ENCODE results near the gene LAMTOR4.

Gene LAMTOR4

DNA sequence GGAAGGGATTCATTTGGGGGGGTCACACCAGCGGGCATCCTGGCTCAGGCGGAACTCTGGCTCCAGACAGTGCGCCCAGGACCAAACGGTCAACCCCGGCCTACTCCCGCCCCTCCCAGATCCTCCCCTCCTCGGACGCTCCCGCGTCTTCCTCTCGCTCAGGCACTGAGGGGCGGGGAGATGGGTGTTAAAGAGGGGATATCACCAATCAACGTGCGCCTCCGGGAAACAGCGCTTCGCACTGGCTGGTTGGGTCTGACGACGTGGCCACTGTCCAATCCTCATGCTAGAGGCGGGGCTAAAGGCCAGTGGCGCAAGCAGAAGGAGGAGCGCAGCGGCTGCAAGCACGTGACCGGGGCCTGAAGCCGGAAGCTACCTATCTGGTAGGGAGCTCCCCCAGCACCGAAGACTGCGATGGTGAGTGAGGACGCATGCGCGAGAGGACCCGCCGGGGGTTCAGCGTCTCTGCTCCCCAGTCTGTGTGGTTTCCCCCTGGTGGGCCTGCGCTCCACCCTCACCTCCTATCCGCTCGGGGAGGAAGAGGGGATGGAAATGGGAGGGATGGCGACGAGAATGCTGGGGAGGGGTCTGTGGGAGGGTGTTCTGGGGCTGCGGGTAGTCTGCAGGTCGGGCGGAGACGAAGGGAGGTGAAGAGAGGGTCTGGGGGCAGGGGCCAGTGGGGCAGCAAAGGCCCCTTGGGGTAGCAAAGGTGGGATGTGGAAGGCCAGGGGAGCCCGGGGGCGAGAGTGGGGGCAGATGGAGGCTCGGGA is at the start of gene LAMTOR4:
Gene LAMTOR4, plus strand, starts transcription at position 360 of the 770 bp plus-strand sequence. Its CDS starts 55 bp downstream, at position 415.
- DNase-seq (ENCODE audit: low read depth): peak; percentile 97

DNA sequence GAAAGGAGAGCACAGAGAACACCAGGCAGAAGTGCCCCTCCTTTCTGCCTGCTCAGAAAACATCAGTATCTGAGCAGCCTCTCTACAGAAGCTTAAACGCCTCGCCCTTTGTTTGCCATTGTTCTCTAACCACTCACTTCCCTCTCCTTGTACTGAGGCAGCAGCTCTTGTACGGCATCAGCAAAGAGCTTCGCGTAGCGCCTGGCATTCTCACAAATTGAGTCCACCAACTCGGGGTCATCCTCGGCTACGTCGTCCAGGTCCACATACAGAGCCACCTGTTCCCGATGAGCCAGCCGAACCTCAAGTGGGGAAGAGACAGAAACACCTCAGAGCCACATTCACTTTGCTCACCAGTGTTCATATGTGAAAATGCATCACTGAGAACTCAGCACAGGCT is 49.3 kb upstream of the LAMTOR4 start:
- DNase-seq (ENCODE audit: low read depth): no peak

DNA sequence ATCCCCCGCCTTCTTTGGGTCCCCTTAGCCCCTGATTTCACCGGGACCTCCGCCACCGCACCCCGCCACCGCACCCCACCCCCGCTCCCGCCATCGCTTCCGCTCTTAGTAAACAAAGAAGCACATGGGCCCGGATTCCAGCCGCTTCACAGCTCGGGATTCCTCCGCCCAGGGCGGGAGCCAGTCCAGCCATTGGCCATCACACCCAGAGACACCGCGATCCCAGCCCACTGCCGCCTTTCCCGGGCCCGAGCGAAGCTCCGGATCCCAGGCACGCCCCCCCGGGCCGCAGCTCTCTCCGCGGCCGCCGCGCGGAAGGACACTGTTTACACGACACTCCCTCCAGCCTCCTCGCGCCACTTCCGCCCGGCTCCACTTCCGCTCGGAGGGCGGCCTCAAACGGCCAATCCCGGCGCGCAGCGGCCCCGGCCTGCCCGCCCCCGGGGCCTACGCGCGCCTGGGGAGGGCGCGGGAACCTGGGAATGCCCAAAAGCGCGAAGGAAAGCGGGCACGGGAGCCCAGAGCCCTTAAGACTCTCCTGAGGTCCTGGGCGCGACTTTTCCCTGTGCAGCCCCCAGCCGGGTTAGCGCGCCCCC is 48.2 kb upstream of the LAMTOR4 start:
- peak; percentile 79 for DNase-seq (ENCODE audit: low read depth)

DNA sequence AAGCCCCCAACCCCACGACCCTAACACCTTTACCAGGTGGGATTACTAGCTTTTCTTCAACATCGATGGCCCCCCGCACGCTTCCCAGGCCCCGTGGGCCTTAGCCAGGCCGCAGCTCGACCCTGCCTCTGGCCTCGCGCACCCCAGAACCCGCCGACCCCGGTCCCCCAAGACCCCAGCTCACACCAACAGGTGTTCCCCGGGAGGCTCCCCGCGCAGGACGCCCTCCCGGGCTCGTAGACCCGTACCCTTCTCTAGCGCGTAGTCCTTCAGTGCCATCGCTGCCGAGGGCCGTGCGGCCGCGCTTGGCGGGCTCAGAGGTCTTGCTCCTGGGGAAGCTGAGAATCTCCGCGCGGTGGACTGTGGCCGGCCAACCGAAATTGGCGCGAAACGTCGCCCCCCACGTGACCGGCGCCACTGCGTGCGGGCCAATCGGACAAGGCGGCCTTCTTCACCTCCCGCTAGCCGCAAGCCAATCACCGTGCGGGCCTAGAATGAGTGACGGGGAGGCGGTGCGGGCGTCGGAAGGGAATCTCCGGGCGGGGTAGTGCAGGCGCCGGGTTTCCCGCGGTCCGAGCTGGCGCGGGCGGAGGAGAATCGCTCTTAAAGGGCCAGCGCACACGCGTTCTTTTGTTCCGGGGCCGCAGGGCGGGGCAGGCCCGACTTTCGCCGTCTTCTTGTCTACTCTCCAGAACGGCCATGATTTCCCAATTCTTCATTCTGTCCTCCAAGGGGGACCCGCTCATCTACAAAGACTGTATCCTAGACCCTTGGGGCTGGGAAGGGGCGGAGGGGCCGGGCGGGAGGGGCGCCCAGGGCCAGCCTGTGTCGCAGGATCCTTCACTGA is 47.5 kb upstream of the LAMTOR4 start, which contains the start of the genes AP4M1 and MCM7:
Gene AP4M1, plus strand, starts transcription at position 628 of the 847 bp plus-strand sequence. Its CDS starts 72 bp downstream, at position 700.
Gene MCM7, minus strand, starts transcription at position 382 of the 847 bp plus-strand sequence. Its CDS starts 103 bp downstream, at position 279.
- peak; percentile 93 for DNase-seq (ENCODE audit: low read depth)

DNA sequence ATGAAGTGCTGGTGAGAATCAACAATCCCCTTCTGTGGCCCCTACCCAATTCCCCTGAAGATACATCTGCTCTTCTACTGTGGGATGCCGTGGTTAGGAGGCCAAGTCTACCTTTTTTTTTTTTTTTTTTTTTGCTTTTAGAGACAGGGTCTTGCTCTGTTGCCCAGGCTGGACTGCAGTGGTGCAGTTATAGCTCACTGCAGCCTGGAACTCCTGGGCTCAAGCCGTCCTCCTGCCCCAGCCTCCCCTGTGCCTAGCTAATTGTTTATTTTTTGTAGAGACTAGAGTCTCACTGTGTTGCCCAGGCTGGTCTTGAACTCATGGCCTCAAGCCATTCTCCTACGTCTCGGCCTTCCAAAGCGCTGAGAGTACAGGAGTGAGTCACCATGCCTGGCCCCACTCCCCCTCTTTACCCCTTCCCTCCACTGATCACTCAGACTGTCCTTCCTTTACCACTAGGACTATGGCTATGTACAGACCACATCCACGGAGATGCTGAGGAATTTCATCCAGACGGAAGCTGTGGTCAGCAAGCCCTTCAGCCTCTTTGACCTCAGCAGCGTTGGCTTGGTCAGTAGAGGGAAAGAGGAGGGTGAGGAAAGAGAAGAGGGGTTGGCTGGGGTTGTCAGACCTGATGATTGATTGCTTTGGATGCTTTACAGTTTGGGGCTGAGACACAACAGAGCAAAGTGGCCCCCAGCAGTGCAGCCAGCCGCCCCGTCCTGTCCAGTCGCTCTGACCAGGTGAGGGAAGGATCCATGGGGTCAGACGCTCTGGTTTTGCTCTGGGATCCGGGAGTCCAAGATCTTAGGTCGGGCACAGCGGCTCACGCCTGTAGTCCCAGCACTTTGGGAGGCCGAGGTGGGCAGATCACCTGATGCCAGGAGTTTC is 45.5 kb upstream of the LAMTOR4 start:
- no peak for DNase-seq (ENCODE audit: low read depth)

DNA sequence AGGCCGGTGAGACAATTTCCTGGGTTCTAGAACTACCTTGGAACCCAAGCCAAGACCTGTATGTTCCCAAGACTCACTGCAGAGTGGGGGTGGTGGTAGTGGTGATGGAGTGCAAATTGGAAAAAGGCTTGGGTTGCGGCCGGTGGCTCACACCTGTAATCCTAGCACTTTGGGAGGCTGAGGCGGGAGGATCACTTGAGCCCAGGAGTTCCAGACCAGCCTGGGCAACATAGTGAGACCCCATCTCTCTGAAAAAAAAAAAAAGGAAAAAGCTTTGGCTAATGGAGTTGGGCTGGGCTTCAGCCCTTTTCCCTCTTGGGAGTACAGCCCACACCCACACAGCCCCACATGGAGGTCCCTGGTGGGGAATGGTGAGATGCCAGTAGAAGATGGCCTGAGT is 43.2 kb upstream of the LAMTOR4 start:
- DNase-seq (ENCODE audit: low read depth): no peak

DNA sequence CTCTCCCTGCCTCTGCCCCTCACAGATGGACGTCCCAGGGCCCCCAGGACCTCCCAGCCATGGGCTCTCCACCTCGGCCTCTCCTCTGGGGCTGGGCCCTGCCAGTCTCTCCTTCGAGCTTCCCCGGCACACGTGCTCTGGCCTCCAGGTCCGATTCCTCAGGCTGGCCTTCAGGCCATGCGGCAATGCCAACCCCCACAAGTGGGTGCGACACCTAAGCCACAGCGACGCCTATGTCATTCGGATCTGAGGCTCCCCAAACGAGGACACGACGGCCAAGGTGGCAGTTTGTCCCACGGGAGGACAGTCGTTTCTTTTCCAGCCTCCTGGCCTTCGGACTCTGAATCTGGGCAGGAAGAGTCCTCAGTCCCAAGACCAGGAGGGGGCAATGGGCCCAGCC is 42.1 kb upstream of the LAMTOR4 start:
- DNase-seq (ENCODE audit: low read depth): no peak

DNA sequence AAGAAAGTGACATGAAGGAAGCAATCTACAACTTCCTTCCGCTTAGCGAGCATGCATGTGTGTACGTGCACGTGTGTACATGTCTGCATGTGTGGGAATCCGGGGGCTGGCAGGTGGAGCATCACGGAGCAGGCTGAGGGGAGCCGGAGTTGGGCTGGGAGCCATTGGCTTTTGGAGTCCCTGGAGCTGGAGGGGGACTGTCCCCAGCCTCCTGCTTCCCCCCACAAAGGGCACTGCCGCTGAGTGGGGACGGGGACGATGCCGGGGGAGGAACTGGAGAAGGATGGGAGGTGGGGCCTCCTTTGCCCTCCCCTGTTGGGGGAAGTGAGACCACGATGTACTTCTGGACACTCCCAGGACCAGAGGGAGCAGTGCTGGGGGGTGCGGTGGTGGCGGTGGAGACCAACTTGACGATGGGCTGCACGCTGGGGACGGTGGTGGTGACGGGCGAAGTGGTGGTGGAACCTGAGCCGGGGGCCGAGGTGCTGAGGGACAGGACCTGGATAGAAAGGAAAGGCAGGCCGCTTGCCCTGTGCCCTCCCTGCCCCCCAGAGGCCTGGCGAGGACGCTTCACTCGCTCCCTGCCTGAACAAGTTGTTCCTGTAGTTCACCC is 41.5 kb upstream of the LAMTOR4 start:
- DNase-seq (ENCODE audit: low read depth): no peak

DNA sequence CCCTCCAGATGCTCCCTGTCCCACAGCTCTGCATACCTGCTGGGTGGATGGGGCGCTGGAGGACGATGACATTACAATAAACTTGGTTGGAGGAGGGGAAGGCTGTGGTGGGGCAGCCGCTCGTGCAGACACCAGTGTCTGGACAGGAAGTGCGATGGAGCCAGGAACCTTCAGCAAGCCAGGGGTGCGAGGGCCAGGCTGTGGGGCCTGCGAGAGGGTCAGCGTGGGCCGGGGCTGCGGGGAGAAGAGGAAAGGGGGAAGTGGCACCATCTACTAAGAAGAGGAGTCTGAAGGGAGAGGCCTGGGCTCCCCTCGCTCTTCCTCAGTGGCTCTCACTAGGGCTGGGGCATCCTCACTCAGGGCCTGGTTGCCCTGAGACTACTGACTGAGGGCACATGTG is 40.8 kb upstream of the LAMTOR4 start:
- DNase-seq (ENCODE audit: low read depth): no peak

DNA sequence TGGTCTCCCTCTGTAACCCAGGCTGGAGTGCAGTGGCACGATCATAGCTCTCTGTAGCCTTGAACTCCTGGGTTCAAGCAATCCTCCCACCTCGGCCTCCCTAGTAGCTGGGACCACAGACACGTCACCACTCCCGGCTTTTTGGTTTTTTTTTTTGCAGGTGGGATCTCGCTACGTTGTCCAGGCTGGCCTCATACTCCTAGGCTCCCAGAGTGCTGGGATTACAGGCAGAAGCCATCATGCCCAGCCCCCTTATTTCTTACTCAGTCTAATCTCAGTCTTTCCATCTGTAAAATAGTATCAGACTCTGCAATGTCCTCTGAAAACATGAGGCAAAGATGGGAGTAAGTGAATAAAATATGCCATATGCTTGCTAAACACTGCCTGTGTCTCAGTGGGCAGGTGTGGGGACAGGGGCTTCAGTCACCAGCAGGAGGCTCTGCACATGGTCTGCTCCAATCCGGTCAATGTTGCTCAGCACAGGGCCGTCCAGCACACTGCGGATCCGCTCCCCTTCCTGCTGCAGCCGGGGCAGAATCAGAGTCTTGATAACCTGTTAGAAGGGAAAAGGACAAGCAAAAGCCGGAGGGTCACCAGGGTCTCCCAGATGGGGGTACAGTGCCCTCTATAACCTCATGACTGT is 39.1 kb upstream of the LAMTOR4 start:
- no peak for DNase-seq (ENCODE audit: low read depth)

DNA sequence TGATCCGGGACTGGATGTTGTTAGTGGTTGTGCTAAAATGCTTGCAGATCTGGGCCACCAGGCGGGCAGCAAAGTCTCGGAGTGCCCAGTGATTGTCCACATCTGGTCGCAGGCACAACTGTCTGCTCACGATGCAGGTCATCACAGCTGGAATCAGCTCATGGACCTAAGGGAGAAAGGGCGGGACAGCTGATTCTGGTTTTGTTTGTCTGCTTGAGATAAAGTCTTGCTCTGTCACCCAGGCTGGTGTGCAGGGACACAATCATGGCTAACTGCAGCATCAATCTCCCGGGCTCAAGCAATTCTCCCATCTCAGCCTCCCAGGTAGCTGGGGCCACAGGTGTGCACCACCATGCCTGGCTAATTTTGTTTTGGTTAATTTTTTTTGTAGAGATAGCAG is 37.6 kb upstream of the LAMTOR4 start:
- no peak for DNase-seq (ENCODE audit: low read depth)

DNA sequence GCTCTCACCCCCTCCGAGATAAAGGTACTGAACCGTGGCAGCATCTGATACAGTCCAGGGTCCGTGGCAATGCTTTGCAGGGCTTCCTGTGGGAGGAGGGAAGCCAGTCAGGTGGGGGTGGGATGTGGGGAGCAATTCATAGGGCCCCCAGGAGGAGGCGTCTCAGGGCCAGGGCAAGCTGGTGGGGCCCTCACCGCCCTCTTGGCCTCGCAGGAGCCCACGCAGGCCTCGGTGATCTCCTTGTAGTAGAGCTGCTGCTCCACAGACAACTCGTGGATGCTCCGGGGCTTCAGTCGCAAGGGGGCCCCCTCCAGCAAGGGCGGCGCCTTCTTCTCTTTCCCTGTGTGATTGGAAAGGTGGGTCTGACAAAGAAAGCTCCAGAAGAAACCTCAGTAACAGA is 36.8 kb upstream of the LAMTOR4 start:
- no peak for DNase-seq (ENCODE audit: low read depth)

DNA sequence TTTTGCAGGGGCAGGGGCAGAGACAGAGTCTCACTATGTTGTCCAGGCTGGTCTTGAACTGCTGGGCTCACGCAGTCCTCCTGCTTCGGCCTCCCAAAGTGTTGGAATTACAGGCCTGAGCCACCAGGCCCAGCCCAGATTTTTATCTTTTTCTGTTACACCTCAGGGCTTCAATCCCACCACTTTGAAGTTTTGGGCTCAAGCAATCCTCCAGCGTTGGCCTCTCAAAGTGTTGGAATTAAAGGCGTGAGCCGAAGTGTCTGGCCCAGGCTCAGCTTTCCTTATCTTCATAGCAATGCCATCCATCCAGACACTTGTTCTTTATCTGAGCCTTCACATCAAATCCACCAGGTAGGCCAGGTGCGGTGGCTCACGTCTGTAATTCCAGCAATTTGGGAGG is 33.7 kb upstream of the LAMTOR4 start:
- no peak for DNase-seq (ENCODE audit: low read depth)

DNA sequence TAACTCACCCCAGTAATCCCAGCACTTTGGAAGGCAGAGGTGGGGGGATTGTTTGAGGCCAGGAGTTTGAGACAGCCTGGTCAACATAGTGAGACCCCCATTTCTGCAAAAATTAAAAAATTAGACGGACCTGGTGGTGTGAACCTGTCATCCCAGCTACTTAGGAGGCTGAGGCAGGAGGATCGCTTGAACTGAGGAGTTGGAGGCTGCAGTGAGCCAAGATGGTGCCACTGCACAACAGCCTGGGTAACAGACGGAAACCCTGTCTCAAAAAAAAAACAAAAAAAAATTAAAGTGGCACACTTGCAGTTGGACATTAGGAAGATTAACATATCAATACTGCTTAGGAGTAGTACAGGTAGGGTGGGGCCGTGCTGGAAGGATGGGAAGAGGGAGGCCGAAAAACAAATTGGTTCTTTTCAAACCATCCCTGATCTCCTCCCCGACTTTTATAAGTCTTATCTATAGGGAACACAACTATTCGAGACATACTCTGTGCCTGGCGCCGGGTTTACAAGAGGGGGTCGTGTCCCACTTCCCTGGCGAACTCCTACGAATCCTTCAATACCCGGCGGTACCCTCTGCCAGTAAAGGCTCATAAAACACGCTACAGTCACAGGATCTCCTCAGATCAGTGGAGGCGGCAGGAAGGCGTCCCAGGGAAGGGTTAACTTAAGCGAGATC is 30.2 kb upstream of the LAMTOR4 start:
- DNase-seq (ENCODE audit: low read depth): no peak

DNA sequence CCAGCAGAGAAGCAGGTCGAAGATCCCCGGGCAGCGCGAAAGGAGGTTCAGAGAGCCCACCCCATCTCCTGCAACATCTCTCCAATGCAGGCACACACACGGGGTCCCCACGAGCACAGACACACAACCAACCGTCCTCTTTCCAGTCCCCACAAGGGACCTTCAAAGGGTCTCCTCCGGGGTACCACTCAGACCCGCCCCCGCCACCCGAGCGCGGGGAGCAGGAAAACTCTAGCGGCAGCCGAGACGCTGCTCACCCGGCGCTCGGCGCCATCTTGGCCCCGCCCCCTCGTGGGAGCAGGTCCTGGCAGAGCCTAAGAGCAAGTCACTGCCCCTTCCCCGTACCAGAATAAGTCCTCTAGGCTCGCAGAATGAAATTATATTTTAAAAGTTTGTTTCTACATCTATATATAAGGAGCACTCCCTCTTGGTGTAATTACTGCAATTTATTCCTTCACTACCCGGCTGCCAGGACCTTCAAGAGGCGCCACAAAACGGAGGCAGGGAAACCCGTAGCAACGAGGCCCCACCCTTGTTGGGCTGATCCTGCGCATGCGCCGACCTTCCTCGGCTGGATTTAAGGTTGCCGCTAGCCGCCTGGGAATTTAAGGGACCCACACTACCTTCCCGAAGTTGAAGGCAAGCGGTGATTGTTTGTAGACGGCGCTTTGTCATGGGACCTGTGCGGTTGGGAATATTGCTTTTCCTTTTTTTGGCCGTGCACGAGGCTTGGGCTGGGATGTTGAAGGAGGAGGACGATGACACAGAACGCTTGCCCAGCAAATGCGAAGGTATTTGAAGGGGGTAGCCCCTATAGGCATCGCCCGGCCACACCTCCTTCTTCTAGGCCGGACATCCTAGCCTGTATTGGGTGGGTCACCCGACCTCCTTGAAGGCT is 29.4 kb upstream of the LAMTOR4 start, which contains the start of the genes CNPY4 and TAF6:
Gene CNPY4, plus strand, starts transcription at position 563 of the 898 bp plus-strand sequence. Its CDS starts 111 bp downstream, at position 674.
Gene TAF6, minus strand, starts transcription at position 287 of the 898 bp plus-strand sequence. CDS start 5,149 bp downstream, outside the sequence.
- DNase-seq (ENCODE audit: low read depth): peak; percentile 90

DNA sequence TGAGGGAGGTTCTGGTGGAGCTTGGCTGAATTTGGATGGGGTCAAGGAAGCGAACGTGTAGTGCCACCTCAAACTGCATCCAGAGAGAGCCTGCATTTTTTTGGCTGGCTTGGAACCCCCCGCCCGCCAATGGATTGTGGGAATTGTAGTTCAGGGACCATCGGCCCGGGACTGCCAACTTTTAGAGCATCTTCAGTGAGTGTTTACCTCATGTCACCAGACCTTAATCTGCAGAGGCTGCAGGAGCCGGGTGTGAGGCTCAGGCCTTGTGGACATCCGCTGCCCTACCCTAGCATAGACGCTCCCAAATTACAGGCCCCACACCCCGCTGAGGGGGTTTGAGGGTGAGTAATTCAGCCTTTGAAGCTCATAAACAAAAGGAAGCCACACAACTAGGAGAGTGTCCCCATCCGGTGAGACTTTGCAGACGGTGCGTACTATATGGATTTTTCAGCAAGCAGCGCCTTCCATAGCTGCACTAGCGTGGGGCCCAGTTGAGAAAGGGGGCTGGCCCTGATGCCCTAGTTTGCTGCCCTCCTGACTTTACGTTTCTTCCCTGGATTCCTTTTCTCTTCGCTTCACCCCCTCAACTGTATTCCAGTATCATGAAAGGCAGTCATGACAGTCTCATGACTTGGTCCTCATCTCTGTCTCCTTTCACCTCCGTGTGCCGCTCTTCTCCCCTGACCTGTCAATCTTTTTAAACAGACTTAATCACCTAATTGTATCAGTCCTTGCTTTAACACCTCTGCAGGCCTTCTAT is 28.6 kb upstream of the LAMTOR4 start:
- peak; percentile 57 for DNase-seq (ENCODE audit: low read depth)

DNA sequence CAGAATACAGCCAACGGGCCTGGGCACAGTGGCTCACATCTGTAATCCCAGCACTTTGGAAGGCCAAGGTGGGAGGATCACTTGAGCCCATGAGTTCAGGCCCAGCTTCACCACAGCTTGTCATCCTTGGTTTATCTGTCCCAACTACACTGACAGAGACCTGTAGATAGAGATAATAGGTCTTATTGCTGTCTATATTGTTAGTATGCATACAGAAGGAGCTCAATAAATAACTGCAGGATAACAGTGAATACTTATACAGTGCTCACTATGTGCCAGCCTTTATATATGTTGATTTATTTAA is 28.0 kb upstream of the LAMTOR4 start:
- DNase-seq (ENCODE audit: low read depth): no peak

DNA sequence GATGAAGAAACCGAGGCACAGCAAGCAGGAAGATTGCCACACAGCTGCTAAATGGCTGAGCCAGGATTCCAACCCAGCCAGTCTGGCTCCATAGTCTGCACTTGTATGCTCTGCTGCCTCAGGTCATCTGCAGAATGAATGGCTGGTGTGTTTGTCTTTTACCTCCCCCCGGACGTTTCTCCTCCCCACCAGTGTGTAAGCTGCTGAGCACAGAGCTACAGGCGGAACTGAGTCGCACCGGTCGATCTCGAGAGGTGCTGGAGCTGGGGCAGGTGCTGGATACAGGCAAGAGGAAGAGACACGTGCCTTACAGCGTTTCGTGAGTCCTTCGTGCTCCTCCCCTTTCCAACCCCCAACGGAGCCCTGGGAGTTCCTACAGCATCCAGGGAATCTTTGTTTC is 26.7 kb upstream of the LAMTOR4 start:
- DNase-seq (ENCODE audit: low read depth): no peak

Data from activated T-helper 1 cell treated with Interleukin-2 at 50 U/mL for 16 hours (primary cell).